HG03108 (cell line): ENCODE data around the gene SSTR4.
"Not testable (repeated sequence)": the region's sequence is repeated elsewhere in the genome, so short reads cannot be mapped to it uniquely, and the experiment has no call there.

Experiments
- ATAC-seq: cut with Tn5 transposase; IDR thresholded peaks from one replicate; pipeline ENCODE4 v1.9.1; 2021; ENCODE audit warnings: moderate library complexity; ENCODE audit not compliant: unreplicated experiment

SSTR4 gene

GRCh38 chr20:23017516-23017915 is 17.6 kb upstream of the SSTR4 start:
- no peak for ATAC-seq

- ATAC-seq, result no peak
Observed at GRCh38 chr20:23018432-23018831, 16.7 kb upstream of the SSTR4 start.

- no peak for ATAC-seq
Observed at GRCh38 chr20:23018941-23019340, 16.2 kb upstream of the SSTR4 start.

- no peak for ATAC-seq
Observed at GRCh38 chr20:23019403-23019802, 15.7 kb upstream of the SSTR4 start.

GRCh38 chr20:23020230-23021018 is 14.7 kb upstream of the SSTR4 start:
- no peak for ATAC-seq

GRCh38 chr20:23021541-23021940 is 13.6 kb upstream of the SSTR4 start:
- ATAC-seq, result no peak

GRCh38 chr20:23021951-23022350 is 13.2 kb upstream of the SSTR4 start:
- no peak for ATAC-seq

- ATAC-seq, result no peak
Observed at GRCh38 chr20:23022849-23023248, 12.3 kb upstream of the SSTR4 start.

GRCh38 chr20:23023621-23024177 is 11.4 kb upstream of the SSTR4 start:
- no peak for ATAC-seq

- no peak for ATAC-seq
Observed at GRCh38 chr20:23024701-23025100, 10.4 kb upstream of the SSTR4 start.

GRCh38 chr20:23025503-23025902 is 9.6 kb upstream of the SSTR4 start:
- ATAC-seq, result not testable (repeated sequence)

- no peak for ATAC-seq
Observed at GRCh38 chr20:23027721-23028120, 7.4 kb upstream of the SSTR4 start.

- no peak for ATAC-seq
Observed at GRCh38 chr20:23028392-23028791, 6.7 kb upstream of the SSTR4 start.

GRCh38 chr20:23029324-23029723 is 5.8 kb upstream of the SSTR4 start:
- ATAC-seq, result no peak

GRCh38 chr20:23031346-23031745 is 3.8 kb upstream of the SSTR4 start:
- no peak for ATAC-seq

- no peak for ATAC-seq
Observed at GRCh38 chr20:23032056-23032749, 2.9 kb upstream of the SSTR4 start.

GRCh38 chr20:23032750-23033078 is 2.4 kb upstream of the SSTR4 start:
- ATAC-seq, result no peak

- ATAC-seq, result no peak
Observed at GRCh38 chr20:23033918-23034317, 1.2 kb upstream of the SSTR4 start.

GRCh38 chr20:23035731-23036130 is 619 bp downstream of the SSTR4 start:
- no peak for ATAC-seq

- no peak for ATAC-seq
Observed at GRCh38 chr20:23036371-23036770, 1.3 kb downstream of the SSTR4 start.

- no peak for ATAC-seq
Observed at GRCh38 chr20:23037017-23037481, 1.9 kb downstream of the SSTR4 start.
